SW 1271 (cell line): Measurements from ENCODE around the gene ERH.
"Not testable (repeated sequence)": the region's sequence is repeated elsewhere in the genome, so short reads cannot be mapped to it uniquely, and the experiment has no call there.

Experiments
- DNase-seq, 2 experiments: peaks; one replicate each; lab custom pipeline; 2025; lab: John Stamatoyannopoulos, UW

The ERH gene

DNA sequence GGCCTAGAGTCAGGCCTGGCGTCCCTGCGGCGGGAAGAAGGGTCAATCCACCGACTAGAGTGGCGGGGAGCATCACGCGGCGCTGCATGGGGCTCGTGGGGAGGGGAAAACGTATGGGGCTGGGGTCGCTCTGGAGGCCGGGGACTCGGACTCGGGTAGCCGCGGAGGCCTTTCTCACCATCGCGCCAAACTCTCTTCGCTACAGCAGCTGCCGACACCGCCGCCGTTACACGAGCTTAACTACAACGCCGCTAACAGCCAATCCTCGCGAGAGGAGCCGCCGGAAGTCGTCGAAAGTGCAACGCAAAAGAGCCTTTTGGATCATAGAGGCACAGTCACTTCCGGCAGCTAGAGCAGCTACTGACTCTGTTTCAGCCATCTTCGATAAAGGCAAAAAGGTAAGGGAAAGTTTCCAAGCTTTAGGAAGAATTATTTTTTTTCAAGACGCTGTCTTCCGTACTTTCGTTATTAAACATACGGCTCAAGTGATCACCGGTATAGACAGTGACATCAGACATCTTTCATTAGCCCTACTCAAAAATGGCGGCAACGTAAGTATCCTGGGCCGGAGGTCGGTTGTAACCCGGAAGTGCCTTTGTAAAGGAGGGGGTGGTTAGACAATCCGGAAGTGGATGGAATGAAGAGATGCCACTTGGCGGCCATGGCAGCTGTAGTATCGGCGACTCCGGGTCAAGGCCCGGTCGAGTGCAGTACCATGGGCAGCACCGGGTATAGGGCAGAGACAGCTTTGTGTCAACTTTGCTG is at the start of gene ERH, which contains the start of gene SLC39A9:
TSS of gene ERH (minus strand) at position 247 of the 765 bp plus-strand sequence. CDS start at position 181, 66 bp downstream.
TSS of gene SLC39A9 (plus strand) at position 640 of the 765 bp plus-strand sequence. CDS start 678 bp downstream, outside the sequence.
- DNase-seq = peak; percentile 93 to 99

GRCh38 chr14:69443296-69443805 is 45.3 kb upstream of the ERH start:
- DNase-seq = no peak

DNA sequence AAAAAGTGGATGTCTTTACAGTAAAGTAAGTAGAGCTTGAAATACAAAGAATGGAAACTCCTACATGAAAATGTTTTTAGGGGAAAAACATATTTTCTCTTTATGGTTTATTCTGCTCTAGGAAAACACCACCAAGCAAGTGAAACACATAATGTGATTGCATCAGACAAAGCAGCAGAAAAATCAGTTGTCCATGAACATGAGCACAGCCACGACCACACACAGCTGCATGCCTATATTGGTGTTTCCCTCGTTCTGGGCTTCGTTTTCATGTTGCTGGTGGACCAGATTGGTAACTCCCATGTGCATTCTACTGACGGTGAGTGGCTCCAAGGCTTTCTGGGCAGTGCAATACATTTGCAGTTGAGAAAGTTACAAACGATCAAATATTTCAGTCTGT is 43.8 kb upstream of the ERH start:
- DNase-seq = no peak

DNA sequence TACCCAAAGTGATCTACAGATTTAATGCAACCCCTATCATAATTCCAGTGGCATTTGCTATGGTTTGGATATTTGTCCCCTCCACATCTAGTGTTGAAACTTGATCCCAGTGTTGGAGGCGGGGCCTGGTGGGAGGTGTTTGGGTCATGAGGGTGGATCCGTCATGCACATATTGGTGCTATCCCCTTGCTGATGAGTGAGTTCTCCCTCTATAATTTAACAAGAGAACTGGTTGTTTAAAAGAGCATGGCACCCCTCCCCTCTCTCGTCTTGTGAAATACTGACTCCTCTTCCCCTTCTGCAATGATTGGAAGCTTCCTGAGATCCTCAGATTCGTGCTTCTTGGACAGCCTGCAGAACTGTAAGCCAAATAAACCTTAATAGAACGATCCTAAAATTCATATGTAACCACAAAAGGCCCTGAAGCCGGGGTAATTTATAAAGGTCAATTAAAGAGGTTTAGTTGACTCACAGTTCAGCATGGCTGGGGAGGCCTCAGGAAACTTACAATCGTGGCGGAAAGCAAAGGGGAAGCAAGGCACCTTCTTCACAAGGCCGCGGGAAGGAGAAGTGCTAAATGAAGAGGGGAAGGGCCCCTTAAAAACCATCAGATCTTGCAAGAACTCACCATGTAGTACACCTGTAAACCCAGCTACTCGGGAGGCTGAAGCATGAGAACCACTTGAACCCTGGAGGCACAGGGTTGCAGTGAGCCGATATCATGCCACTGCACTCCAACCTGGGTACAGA is 41.6 kb upstream of the ERH start:
- no peak for DNase-seq

DNA sequence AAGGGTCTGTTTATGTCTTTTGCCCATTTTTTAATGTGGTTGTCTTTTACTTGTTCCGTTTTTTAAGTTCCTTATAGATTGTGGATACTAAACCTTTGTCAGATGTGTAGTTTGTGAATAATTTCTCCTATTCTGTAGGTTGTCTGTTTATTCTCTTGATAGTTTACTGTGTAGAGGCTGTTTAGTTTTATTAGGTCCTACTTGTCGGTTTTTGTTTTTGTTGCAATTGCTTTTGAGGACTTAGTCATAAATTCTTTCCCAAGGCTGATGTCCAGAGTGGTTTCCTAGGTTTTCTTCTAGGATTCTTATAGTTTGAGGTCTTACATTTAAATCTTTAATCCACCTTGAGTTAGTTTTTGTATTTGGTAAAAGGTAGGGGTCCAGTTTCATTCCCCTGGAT is 34.3 kb upstream of the ERH start:
- no peak for DNase-seq

DNA sequence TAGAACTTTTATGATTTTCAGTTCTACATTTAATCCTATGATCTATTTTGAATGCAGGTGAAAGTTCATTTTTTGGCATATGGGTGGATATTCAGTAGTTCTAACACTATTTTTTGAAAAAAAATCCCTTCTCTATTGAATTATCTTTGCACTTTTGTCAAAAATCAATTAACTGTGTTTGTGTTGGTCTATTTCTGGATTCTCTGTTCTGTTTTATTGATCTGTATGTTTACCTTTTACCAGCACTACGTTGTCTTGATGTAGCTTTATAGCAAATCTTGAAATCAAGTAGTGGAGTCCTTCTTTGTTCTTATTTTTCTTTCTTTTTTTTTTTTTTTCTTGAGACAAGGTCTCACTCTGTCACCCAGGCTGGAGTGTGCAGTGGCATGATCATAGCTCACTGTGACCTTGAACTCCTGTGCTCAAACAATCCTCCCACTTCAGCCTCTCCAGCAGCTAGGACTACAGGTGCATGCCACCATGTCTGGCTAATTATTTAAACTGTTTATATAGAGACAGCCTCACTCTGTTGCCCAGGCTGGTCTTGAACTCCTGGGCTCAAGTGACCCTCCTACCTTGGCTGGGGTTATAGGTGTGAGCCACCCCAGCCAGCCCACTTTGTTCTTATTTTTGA is 32.3 kb upstream of the ERH start:
- DNase-seq = no peak

DNA sequence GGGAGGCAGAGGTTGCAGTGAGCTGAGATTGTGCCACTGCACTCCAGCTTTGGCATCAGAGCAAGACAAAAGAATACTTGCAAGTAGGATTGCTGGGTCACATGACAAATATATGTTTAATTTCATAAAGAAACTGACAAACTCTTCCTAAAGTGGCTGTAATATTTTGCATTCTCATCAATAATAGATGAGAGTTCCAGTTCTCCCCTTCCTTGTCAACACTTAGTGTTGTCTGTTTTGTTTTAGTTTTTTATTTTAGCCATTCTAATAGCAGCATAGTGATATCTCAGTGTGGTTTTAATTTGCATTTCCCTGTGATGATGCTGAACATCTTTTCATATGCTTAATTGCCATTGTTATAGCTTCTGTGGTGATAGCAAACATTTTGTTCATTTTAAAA is 31.5 kb upstream of the ERH start:
- no peak for DNase-seq

GRCh38 chr14:69428289-69428998 is 30.3 kb upstream of the ERH start:
- no peak for DNase-seq

DNA sequence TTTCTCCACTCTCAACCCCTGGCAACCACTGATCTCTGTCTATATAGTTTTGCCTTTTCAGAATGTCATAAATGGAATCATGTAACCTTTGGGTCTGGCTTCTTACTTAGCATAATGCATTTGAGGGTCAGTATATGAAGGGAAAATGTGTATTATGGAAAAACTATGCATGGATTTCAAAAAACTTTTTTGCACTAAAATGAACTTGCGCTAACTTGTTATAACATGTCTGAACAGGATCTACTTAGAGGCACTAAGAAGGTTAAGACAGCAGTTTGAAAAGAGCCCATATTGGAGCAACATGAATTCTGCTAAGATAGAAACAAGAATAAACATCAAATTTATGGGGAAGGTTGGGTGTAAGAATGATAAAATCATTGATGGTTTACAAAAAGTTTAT is 29.5 kb upstream of the ERH start:
- DNase-seq = no peak

- DNase-seq = no peak
Measured at GRCh38 chr14:69424149-69424923, 26.2 kb upstream of the ERH start.

DNA sequence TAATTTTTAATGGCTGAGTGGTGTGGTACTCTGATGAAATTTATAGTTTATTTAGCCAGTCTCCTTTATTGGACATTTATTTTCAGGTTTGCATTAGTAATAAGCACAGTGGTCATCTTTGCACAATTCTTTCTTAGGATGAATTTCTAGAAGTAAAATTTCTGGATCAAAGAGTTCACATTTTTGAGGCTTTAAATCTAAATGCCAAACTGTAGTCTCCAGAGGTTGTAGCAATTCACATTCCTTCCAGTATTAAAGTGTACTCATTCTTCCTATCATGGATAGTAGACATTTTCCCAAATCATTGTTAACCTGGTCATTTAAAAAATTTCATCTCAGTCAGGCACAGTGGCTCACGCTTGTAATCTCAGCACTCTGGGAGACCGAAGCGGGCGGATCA is 25.2 kb upstream of the ERH start:
- no peak for DNase-seq

GRCh38 chr14:69416087-69416486 is 18.0 kb upstream of the ERH start:
- not testable (repeated sequence) for DNase-seq

- no peak for DNase-seq
Measured at GRCh38 chr14:69413483-69413882, 15.4 kb upstream of the ERH start.

- no peak for DNase-seq
Measured at GRCh38 chr14:69408331-69408960, 10.3 kb upstream of the ERH start.

DNA sequence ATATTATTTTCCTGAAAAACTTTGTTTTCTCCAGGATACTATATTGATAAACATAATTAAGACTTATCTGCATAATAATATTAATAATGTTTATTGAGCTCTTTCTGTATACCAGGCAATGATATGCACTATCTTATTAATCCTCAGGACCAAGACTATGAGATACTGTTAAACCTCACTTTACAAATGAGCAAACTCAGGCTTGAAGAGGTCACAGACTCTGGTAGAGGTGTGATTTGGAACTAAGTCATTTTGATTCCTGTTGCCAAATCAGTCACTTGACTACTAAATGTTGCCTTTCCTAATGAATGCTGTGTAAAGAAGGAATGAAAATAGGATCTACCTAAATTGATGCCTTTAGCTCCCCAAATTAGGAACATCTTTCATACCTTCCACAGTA is 7.7 kb upstream of the ERH start:
- DNase-seq = no peak

- no peak for DNase-seq
Measured at GRCh38 chr14:69404883-69405282, 6.8 kb upstream of the ERH start.

- no peak for DNase-seq
Measured at GRCh38 chr14:69404478-69404877, 6.4 kb upstream of the ERH start.

DNA sequence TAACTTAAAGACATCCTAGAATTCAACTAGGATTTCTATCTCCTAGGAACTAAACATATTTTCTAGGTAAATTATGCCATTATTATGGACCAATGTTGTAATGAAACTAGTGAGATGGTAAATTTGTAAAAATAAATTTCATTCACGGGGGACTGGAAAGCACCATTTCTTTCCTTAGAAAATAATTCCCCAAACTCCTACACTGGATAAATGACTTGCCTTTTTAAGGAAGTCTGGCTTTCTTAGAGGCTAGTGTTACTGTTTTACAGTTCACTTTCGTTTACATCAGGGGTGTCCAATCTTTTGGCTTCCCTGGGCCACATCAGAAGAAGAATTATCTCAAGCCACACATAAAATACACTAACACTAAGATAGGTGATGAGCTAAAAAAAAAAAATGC is 3.7 kb upstream of the ERH start:
- no peak for DNase-seq

DNA sequence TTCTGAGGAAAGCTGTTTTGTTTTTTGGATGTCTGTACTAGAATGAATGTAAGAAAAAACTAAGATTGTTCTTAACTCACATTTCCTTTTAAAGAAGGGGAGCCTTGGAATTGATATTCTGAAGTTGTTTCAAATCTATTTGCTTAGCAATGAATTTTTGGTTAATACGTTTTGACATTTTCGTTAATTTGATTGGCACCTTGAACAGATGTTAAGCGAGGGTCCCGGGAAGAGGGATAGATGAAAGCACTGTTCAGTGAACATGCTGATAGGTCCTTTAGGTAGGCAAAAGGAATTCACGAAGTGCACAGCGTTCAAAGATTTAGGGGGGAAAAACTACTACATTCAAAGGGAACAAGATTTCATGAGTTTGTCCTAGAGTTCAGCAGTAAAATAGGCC is 2.1 kb upstream of the ERH start:
- DNase-seq = no peak

GRCh38 chr14:69399750-69400149 is 1.7 kb upstream of the ERH start:
- no peak for DNase-seq

- DNase-seq = no peak
Measured at GRCh38 chr14:69398818-69399210, 715 bp upstream of the ERH start.
